Mucosa of rectum (tissue), 2 donors: ENCODE measurements around the gene ZNF394.
"Not testable (repeated sequence)": the region's sequence is repeated elsewhere in the genome, so short reads cannot be mapped to it uniquely, and the experiment has no call there.

ENCODE experiments used
- H3K27ac ChIP-seq, 2 donors: one replicate each; pipeline ENCODE4 v1.7.0; 2013; ENCODE audit warnings: inconsistent platforms in 2 of 2, low read depth in 2 of 2, low read length in 2 of 2
- H3K27me3 ChIP-seq, 2 donors: one replicate each; pipeline ENCODE4 v1.7.0; 2013; ENCODE audit warnings: low read length in 2 of 2; ENCODE audit not compliant: control insufficient read depth in 2 of 2, insufficient read depth in 2 of 2
- H3K36me3 ChIP-seq, 2 donors: one replicate each; pipeline ENCODE4 v1.7.0; 2013; ENCODE audit warnings: low read length in 2 of 2; ENCODE audit not compliant: control insufficient read depth in 2 of 2, insufficient read depth in 2 of 2
- H3K4me1 ChIP-seq, 2 donors: one replicate each; pipeline ENCODE4 v1.7.0; 2013; ENCODE audit warnings: low read length in 2 of 2, mild to moderate bottlenecking in 1 of 2; ENCODE audit not compliant: control insufficient read depth in 2 of 2, insufficient read depth in 2 of 2
- H3K4me3 ChIP-seq, 2 donors: one replicate each; pipeline ENCODE4 v1.7.0; 2013; ENCODE audit warnings: low read length in 2 of 2
- H3K9ac ChIP-seq, 2 donors: one replicate each; pipeline ENCODE4 v1.7.0; 2013; ENCODE audit warnings: low read length in 2 of 2, low read depth in 1 of 2, mild to moderate bottlenecking in 1 of 2
- H3K9me3 ChIP-seq, 2 donors: one replicate each; pipeline ENCODE4 v1.7.0; 2013; ENCODE audit warnings: low read length in 2 of 2; ENCODE audit not compliant: control insufficient read depth in 2 of 2
- donor health status: healthy.
- donor health status: Normal muscosa, but diverticular disease.

ZNF394 gene

DNA sequence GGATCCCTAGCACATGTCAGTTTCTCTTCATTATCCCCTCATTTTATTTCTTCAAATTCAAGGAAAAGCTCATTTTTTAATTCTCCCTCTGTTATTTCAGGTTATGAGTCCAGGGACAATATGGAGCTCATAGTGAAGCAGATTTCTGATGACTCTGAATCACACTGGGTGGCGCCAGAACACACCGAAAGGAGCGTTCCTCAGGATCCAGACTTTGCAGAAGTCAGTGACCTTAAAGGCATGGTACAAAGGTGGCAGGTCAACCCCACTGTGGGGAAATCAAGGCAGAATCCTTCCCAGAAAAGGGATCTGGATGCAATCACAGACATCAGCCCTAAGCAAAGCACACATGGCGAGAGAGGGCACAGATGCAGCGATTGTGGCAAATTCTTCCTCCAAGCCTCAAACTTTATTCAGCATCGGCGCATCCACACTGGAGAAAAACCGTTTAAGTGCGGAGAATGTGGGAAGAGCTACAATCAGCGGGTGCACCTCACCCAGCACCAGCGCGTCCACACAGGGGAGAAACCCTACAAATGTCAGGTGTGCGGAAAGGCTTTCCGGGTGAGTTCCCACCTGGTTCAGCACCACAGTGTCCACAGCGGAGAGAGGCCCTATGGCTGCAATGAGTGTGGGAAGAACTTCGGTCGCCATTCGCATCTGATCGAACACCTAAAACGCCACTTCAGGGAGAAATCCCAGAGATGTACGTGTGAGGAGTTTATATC, 25.8 kb upstream of the ZNF394 start:
- Histone ChIP-seq H3K4me1 (no peaks in the 10 kb centered on the region), H3K9ac (no peak overlapping the region), H3K27ac (no peak overlapping the region), H3K4me3 (no peak overlapping the region), H3K36me3 (peaks cover 23 to 32% of the 10 kb centered on the region in 2 donors), H3K9me3 (peaks cover under 1 to 10% of the 10 kb centered on the region in 2 donors), H3K27me3 (no peaks in the 10 kb centered on the region)

DNA sequence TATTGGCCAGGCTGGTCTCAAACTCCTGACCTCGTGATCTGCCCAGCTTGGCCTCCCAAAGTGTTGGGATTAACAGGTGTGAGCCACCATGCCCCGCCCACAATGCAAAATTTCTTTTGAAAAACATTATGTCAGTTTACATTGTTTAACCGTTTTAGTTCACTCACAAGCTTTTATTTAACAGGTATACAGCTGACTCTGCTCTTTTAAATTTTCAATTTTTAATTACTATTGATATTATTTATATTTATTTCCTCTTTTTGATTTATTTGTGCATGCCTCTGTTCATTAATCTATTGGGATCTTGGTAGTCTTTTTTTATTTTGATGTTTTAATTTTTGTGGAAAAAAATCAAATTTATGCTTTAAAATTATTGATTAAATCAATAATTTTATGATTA, 21.3 kb upstream of the ZNF394 start:
- Histone ChIP-seq H3K4me3 (no peak overlapping the region), H3K4me1 (no peaks in the 10 kb centered on the region), H3K27ac (no peak overlapping the region), H3K36me3 (peaks cover 22 to 28% of the 10 kb centered on the region in 2 donors), H3K27me3 (no peaks in the 10 kb centered on the region), H3K9ac (no peak overlapping the region), H3K9me3 (no peaks in the 10 kb centered on the region)

DNA sequence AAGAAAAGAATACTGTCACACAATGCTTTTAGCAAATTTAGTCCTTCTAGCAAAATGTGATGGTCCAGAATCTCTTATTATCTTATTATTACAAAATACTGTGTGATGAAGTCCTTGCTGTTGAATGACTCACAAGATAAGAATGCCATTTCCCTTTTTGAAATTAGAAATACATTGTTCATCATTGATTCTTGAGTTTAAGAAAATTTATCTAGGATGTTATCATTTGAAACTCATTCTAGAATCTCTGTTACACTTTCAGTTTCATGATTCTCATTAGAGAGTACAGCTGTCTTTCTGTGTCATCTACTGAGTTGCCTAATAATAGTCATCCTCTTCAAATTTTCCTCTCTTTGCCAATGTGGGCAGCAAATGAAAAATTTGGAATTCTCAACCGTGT, 14.0 kb upstream of the ZNF394 start:
- peaks cover 15 to 34% of the 10 kb centered on the region in 2 donors for H3K36me3 ChIP-seq
- no peaks in the 10 kb centered on the region for H3K4me1 ChIP-seq
- H3K9me3 ChIP-seq = no peaks in the 10 kb centered on the region
- H3K4me3 ChIP-seq = no peak overlapping the region
- H3K27ac ChIP-seq = no peak overlapping the region
- H3K27me3 ChIP-seq = no peaks in the 10 kb centered on the region
- no peak overlapping the region for H3K9ac ChIP-seq

DNA sequence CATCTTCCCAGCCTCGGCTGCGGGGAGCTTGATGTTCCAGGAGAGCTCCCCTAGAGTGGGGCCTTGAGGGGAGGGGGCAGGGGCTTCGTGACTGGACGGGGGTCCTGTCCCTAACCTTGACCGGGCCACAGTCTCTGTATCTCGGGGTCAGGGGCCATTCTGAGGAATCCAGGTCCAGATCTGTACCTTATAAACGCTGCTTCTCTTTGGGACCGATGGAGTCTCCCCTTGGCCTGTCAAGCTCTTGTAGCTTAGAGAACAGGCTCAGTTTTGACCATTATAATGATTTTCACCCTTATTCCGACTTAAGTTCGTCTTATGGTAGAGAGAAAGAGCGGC, 5.2 kb upstream of the ZNF394 start:
- no peaks in the 10 kb centered on the region for H3K9me3 ChIP-seq
- peak overlapping the region; percentile 93 to 95 for H3K27ac ChIP-seq
- peak overlapping the region; percentile 87 to 96 for H3K9ac ChIP-seq
- H3K4me3 ChIP-seq = peak overlapping the region; percentile 98
- H3K4me1 ChIP-seq = peaks cover 13 to 22% of the 10 kb centered on the region in 2 donors
- H3K27me3 ChIP-seq = no peaks in the 10 kb centered on the region
- no peaks in the 10 kb centered on the region for H3K36me3 ChIP-seq

DNA sequence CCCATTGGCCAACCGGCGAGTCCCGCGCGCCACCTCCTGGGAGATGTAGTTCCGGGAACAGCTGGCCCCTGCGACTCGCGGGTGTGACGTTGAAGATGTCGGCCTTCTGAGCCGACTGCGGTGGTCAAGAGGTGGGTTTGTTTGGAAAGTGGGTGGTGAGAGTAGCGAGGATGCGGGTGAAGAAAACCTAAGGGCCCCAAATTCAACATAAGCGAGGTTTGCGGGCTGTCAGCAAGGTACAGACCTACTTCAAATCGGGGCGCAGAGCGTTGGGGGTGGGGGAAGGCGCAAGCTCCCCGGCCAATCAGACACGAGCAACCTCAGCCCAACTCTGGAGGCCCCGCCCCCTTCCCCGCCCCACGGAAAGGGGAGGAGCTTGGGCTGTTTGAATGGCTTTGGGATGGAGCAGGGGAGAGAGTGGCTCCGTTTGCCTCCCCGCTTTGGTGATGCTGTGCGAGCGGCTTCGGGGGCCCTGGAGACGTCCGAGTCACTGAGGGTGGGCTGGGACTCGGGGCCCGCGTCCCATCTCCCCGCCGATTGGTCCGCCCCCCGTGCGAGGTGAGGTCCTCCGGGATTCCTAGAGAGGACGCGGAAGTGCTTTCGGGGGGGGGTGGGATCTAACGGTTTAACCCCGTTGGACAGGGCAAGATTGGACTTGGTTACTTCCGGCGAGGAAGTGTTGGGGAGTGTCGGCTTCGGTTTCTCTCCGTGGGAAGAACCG, 4.7 kb upstream of the ZNF394 start, which contains the start of gene ZKSCAN5:
Gene ZKSCAN5 (plus strand): TSS at position 60 of the 721 bp plus-strand sequence. CDS start 1,383 bp downstream, outside the sequence.
- Histone ChIP-seq H3K36me3 (no peaks in the 10 kb centered on the region), H3K9me3 (no peaks in the 10 kb centered on the region), H3K4me1 (peaks cover 13 to 22% of the 10 kb centered on the region in 2 donors), H3K4me3 (peak within 1 kb of the TSS; percentile 98), H3K27me3 (no peaks in the 10 kb centered on the region), H3K27ac (peak within 1 kb of the TSS; percentile 93 to 95), H3K9ac (peak within 1 kb of the TSS; percentile 87 to 96)

DNA sequence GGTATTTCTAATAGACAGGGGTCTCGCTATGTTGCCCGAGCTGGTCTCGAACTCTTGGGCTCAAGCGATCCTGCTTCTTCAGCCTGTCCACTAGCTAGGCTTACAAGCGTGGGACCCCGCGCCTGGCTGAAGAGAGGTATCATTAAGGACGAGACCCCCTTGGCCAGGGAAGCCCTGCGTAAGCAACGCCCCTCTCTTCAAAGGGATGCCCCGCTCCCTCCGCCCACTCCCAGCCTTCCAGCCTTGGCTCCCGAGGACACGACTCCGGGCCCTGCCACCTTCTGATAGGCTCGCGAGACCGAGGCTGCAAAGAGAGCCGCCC, 4.2 kb upstream of the ZNF394 start:
- Histone ChIP-seq H3K4me3 (peak overlapping the region; percentile 98), H3K4me1 (peaks cover 13 to 22% of the 10 kb centered on the region in 2 donors), H3K27ac (peak overlapping the region; percentile 93 to 95), H3K36me3 (no peaks in the 10 kb centered on the region), H3K9ac (peak overlapping the region; percentile 58 to 87), H3K9me3 (no peaks in the 10 kb centered on the region), H3K27me3 (no peaks in the 10 kb centered on the region)

DNA sequence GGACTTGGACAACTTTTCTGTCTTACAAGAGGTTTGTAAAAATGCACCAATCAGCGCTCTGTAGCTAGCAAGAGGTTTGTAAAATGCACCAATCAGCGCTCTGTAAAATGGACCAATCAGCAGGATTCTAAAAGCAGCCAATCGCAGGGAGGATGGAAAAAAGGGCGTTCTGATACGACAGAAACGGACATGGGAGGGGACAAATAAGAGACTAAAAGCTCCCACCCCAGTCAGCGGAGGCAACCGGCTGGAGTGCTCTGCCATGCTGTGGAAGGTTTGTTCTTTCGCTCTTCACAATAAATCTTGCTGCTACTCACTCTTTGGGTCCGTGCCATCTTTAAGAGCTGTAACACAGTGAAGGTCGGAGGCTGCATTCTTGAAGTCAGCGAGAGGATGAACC, 1.2 kb upstream of the ZNF394 start:
- H3K4me1 ChIP-seq = peaks cover 24 to 26% of the 10 kb centered on the region in 2 donors
- H3K27ac ChIP-seq, H3K9me3 ChIP-seq, H3K9ac ChIP-seq, H3K4me3 ChIP-seq, H3K36me3 ChIP-seq, H3K27me3 ChIP-seq: not testable (repeated sequence)

DNA sequence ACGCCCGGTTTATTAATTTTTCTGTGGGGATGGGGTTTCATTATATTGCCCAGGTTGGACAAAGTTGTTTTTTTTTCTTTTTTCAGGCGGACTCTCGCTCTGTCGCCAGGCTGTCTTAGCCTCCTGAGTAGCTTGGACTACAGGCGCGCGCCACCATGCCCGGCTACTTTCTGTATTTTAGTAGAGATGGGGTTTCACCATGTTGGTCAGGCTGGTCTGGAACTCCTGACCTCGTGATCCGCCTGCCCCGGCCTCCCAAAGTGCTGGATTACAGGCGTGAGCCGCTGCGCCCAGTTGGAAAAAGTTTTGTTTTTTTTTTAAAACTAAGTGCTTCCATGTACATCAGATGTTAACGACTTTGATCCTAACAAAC, 542 bp upstream of the ZNF394 start:
- peak overlapping the region; percentile 97 to 99 for H3K9ac ChIP-seq
- no peaks in the 10 kb centered on the region for H3K27me3 ChIP-seq
- H3K9me3 ChIP-seq = no peaks in the 10 kb centered on the region
- H3K4me3 ChIP-seq = peak overlapping the region; percentile 96 to 98
- peak overlapping the region; percentile 96 to 98 for H3K27ac ChIP-seq
- peaks cover 18 to 20% of the 10 kb centered on the region in 2 donors for H3K4me1 ChIP-seq
- H3K36me3 ChIP-seq = peaks cover 5 to 7% of the 10 kb centered on the region in 2 donors

DNA sequence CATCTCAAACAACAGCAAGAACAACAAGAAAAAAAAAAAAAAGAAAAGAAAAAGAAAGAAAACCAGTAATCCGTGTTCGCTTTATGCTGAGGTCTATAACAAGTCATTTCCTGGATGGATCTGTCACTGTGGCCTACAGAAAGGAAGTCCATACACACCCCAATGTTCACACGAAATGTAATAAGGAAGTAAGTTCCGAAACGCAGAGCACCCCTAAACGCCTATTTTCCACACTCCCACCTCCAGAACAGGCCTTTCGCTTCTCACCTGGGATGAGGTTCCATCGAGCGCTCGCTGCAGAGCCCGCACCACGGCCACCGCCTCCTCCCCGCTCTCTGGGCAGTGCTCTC, 735 bp downstream of the ZNF394 start:
- Histone ChIP-seq H3K27ac (peak overlapping the region; percentile 96 to 98), H3K4me1 (peaks cover 15 to 17% of the 10 kb centered on the region in 2 donors), H3K4me3 (peak overlapping the region; percentile 96 to 98), H3K36me3 (peaks cover 6 to 10% of the 10 kb centered on the region in 2 donors), H3K27me3 (no peaks in the 10 kb centered on the region), H3K9ac (peak overlapping the region; percentile 97 to 99), H3K9me3 (peaks cover 0 to 1% of the 10 kb centered on the region in 2 donors)

DNA sequence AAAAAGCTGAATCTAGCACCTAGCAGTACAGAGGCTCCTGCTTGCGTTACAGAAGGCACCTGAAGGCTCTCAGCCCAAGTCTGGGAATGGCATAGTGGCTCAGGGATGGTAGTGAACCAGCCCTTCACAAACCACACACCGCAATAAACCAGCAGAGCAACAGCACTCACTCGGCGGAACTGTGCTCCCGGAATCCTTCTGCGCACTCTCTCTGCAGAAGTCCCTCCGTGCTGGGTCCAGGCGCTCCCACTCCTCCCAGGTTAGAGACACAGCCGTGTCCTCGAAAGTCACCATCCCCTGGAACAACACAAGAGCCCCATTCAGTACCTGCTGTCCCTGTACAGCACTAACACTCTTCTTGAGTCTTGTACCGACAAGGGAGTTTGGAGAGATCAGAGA, 1.5 kb downstream of the ZNF394 start:
- Histone ChIP-seq H3K27ac (no peak overlapping the region), H3K36me3 (peaks cover 14 to 18% of the 10 kb centered on the region in 2 donors), H3K4me3 (peak overlapping the region; percentile 96 to 98), H3K9me3 (peaks cover 7 to 9% of the 10 kb centered on the region in 2 donors), H3K4me1 (peaks cover 15 to 16% of the 10 kb centered on the region in 2 donors), H3K27me3 (no peaks in the 10 kb centered on the region), H3K9ac (peak overlapping the region; percentile 63 to 97)
